GM12872 (cell line): Measurements from ENCODE around the gene SGK2.

Source experiments
- TF ChIP-seq, protein P1 (sequence below): IDR thresholded peaks from 3 replicates; pipeline ENCODE4 v1.5.1; 2011; ENCODE audit warnings: low read depth, mild to moderate bottlenecking, low read length, moderate library complexity; ENCODE audit not compliant: insufficient read depth

The SGK2 gene

DNA sequence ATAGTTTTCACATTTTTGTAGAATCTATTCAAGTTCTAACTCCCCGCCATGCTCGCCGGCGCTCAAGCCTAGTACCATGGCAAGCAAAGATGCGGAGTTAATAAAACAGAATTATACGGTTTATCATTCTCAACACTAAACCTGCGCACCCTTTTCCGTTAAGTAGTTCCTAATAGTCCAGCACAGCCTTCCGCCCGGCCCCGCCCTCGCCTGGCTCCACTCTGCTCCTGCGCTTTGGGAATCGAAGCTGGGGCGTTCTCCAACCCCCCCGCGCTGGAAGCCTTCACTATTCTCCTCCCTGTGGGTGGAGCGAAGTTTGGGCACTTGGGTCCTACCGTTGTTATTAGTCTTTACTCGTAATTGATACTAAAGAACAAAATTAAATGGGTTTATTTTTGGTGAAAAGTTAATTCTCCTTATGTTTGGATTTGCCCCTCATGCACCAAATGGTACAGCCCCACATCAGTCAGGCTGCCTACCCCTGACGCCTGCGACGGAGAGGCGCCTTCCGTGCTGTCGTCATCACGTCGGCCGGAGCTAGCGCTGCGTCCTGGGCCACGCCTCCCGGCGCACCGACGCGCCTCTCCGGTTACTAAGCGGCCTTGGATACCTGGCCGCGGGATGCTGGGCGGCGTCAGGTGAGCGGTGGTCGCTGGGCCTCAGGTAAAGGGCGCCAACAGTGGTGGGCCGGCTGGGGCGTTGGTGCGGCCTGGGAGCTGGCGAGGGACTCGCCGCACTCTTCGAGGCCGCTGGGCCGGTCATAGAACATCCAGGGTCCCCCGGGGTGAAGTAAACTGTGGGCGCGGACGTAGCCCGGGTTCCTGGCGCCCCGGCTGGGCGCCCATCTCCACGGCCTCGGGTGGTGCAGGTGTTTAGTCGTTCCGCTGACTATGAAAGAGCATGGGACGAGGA is 31.8 kb downstream of the SGK2 start, which contains the start of gene IFT52:
TSS of gene IFT52 (plus strand) at position 546 of the 912 bp plus-strand sequence. CDS start 3,762 bp downstream, outside the sequence.
- TF ChIP-seq, protein P1, sequence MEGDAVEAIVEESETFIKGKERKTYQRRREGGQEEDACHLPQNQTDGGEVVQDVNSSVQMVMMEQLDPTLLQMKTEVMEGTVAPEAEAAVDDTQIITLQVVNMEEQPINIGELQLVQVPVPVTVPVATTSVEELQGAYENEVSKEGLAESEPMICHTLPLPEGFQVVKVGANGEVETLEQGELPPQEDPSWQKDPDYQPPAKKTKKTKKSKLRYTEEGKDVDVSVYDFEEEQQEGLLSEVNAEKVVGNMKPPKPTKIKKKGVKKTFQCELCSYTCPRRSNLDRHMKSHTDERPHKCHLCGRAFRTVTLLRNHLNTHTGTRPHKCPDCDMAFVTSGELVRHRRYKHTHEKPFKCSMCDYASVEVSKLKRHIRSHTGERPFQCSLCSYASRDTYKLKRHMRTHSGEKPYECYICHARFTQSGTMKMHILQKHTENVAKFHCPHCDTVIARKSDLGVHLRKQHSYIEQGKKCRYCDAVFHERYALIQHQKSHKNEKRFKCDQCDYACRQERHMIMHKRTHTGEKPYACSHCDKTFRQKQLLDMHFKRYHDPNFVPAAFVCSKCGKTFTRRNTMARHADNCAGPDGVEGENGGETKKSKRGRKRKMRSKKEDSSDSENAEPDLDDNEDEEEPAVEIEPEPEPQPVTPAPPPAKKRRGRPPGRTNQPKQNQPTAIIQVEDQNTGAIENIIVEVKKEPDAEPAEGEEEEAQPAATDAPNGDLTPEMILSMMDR: no peak

- TF ChIP-seq, protein P1: no peak
These were observed 44.3 kb downstream of the SGK2 start for GRCh38 chr20:43603124-43603523.

DNA sequence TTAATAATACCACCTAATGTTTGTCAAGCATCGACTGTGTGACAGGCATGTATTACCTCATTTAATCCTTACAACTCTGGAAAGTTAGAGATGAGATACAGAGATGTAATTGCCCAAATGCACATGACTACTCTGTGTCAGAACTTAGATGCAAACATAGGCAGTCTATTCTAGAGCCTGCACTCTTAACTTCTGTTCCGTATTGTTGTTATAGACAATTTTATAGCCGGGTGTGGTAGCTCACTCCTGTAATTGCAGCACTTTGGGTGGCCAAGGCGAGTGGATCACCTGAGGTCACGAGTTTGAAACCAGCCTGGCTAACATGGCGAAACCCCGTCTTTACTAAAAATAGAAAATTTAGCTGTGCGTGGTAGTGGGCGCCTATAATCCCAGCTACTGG is 46.9 kb downstream of the SGK2 start:
- TF ChIP-seq, protein P1: no peak

- TF ChIP-seq, protein P1: no peak
These were observed 72.8 kb downstream of the SGK2 start for GRCh38 chr20:43631598-43631997.
